NT2/D1 (cell line): ENCODE measurements around the gene TRPM5.

Experiments
- SUZ12 ChIP-seq: IDR thresholded peaks from 2 replicates; pipeline ENCODE4 v1.6.1; 2011; ENCODE audit not compliant: insufficient read length, insufficient read depth; ENCODE audit errors: extremely low read depth
- ZNF274 ChIP-seq: IDR thresholded peaks from 2 replicates; pipeline ENCODE4 v1.6.1; 2011; ENCODE audit warnings: mild to moderate bottlenecking, low read depth, low read length

DNA sequence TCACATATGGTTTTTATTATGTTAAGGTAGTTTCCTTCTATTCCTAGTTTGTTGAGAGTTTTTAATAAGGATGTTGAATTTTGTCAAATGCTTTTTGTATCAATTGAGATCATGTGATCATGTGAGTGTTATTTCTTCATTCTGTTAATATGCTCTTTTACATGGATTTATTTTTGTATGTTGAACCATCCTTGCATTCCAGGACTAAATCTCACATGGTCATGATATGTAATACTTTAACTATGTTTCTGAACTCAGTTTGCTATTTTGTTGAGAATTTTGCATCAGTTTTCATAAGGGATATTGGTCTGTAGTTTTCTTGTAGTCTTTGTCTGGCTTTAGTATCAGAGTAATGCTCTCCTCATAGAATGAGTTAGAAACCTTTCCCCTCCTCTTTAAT, 43.7 kb upstream of the TRPM5 start:
- TF ChIP-seq SUZ12 (no peak), ZNF274 (no peak)
